ENCODE data around the gene BTG4.

The BTG4 gene

GRCh38 chr11:111479666-111480065 is 32.5 kb downstream of the BTG4 start:
- DNase-seq: peak in 1 of 2 experiments; percentile 42

- DNase-seq: no peak
Observed at GRCh38 chr11:111477898-111478297, 34.3 kb downstream of the BTG4 start.

DNA sequence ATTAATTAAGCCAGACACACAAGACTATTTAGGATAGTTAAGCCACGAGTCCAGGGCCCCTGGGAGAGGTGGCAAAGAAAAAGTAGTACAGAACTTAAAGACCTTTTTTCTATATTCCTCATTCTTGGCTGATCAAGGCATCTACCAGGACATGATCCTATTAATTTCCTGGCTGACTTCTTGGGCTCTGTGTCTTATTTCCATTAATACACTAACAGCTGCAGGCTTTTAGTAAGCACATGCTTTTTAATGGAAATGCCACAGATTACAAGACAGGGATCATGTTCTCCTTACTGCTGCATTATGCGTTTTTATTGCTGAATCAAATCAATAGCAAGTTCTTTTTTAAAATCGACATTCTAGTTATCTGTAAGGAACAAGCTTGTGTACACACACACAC is 35.2 kb downstream of the BTG4 start:
- DNase-seq: no peak

DNA sequence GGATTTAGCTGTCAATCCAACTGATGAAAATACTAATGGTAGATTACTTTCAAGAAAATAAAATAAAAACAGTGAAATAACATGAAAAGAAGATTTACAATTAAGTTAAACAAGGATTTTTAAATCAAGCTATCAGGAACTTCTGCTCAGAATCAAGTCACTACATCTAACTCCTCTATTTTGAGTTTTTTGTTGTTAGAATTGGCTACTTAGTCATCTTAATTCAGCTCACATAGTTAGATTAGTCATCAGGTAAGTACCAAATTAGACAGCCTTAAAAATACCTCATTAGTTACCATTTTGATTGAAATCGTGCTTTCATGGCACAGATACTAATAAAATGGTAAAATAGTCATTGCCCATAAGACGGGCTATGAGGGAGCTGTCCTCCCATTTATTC is 35.8 kb downstream of the BTG4 start:
- DNase-seq: no peak

DNA sequence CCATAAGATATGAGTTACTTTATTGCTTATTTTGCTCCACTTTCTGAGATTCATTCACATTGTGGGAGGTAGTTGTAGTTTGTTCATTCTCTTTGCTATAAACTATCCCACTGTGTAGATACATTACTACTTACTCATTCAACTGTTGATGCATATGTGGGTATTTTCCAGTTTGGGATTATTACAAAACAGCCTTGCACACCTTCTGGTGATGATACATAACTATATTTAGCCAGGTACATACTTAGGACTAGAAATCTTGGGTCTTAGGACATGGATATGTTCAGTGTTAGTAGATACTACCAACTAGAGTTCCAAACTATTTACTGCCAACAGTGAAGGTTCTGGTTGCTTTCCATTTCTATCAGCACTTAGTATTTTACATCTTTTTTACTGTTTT is 37.8 kb downstream of the BTG4 start:
- no peak for DNase-seq

- DNase-seq: no peak
Observed at GRCh38 chr11:111472228-111472627, 40.0 kb downstream of the BTG4 start.

GRCh38 chr11:111469200-111469599 is 43.0 kb downstream of the BTG4 start:
- peak; percentile 10 to 11 for DNase-seq

- DNase-seq: peak in 1 of 2 experiments; percentile 3
Observed at GRCh38 chr11:111466615-111467014, 45.6 kb downstream of the BTG4 start.

DNA sequence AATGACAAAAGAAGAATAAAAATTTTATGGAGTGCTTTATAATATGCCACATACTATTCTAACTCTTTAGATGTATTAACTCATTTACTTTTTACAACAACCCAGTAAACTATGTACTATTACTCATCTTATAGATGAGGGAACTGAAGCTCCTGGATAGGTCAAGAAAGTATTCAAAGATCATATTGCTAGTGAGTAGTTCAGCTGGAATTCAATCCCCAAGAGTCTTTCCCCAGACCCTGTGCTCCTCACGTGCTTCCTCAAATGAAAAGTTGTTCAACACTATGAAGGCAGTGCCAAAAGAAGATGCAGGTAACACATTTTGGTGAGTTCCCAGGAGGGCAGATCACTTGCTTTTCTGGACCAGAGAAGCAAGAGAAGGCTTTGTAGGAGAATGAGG is 46.8 kb downstream of the BTG4 start:
- DNase-seq: no peak

GRCh38 chr11:111463276-111463675 is 48.9 kb downstream of the BTG4 start:
- DNase-seq: no peak

DNA sequence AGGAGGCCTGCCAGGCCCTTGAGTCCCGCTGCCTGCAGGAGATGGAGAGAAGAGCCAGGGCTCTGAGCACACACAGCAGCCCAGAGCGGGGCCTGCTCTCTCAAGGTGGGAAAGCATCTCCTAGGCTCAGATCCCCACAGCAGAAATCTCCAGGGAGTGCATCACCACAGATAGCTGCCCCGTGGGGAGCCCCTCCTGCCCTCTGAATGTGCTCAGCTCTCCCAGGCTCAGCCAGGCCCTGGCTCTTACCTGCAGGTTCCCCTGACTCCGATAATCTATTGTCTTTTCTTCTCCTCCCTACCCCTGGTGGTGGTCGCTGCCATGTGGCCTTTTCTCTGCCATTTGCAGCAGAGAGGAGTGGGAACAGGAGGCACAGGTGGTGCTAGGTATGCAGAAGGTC is 49.9 kb downstream of the BTG4 start:
- no peak for DNase-seq

- no peak for DNase-seq
Observed at GRCh38 chr11:111461460-111462235, 50.5 kb downstream of the BTG4 start.

DNA sequence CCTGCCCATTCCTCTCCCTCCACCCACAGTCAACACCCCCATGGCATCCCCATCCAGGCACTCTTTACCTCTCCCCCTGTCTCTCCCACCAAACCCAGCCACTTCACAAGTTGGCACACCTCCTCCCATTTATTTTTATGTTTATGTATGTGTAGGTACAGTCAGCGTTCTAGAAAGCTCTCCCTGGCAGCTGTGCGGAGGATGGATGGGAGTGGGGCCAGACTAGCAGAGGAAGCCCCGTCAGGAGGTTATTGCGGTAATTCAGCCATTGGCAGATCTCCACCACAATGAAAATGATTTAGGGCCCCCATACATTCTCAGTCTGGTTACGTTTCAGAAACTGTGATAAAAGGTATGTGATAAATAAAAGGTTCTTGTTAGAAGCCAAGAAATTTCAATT is 51.3 kb downstream of the BTG4 start:
- no peak for DNase-seq

- no peak for DNase-seq
Observed at GRCh38 chr11:111460340-111460739, 51.8 kb downstream of the BTG4 start.

GRCh38 chr11:111459506-111460270 is 52.5 kb downstream of the BTG4 start:
- DNase-seq: no peak

- DNase-seq: no peak
Observed at GRCh38 chr11:111457731-111458368, 54.3 kb downstream of the BTG4 start.

DNA sequence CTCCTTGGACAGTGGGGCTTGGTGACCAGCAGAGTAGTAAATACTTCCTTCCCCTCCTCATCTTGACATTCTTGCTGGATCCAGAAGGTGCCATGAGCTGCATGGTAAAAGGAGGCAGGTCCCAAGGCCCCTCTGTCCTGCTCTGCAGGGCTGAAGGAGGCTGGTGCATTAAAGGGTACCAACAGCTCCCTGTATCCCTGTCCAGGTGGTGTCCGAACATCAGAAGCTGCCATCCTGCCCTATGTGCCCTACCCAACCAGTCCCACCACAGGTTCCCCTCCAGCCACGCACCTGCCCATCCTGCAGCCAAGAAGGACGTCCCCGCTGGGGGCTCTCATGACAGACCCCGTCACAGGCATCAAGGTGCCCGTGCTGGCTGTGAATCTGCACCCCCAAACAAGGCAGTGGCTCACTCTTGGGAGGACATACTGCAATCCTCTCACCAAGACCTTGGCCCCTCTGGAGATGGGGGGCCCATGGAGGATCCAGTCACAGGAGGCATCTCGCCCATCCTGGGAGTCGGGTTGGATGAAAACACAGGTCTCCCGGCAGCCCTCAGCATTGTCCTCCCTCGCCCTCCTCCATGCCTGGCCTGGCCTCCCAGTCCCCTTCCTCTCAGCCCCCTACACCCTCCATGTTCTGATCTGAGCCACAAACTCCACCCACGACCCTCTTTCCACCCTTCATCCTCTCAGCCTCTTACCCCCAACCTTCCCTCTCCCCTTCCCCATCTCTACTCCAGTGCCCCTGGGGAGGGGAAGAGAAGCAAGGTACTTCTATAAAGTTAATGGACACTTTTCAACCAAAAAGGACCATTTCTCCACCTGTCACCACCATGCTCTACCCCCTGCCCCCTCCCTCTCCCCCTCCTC is 55.1 kb downstream of the BTG4 start:
- no peak for DNase-seq

- DNase-seq: no peak
Observed at GRCh38 chr11:111456086-111456858, 55.9 kb downstream of the BTG4 start.

GRCh38 chr11:111455291-111456085 is 56.7 kb downstream of the BTG4 start:
- DNase-seq: no peak

- peak; percentile 54 for DNase-seq
Observed at GRCh38 chr11:111454561-111455192, 57.5 kb downstream of the BTG4 start.

Measured in Kasumi-1 (cell line).